Measurements from ENCODE around the gene OR6X1.
"Not testable (repeated sequence)": the region's sequence is repeated elsewhere in the genome, so short reads cannot be mapped to it uniquely, and the experiment has no call there.

Gene OR6X1

GRCh38 chr11:123751781-123752180 lies 2.5 kb downstream of the OR6X1 start:
- DNase-seq: no peak

- not testable (repeated sequence) for DNase-seq
Observed at GRCh38 chr11:123748349-123748748, 6.0 kb downstream of the OR6X1 start.

- DNase-seq: no peak
Observed at GRCh38 chr11:123745764-123746451, 8.4 kb downstream of the OR6X1 start.

GRCh38 chr11:123742724-123743120 lies 11.6 kb downstream of the OR6X1 start:
- DNase-seq: no peak

- peak; percentile 30 for DNase-seq
Observed at GRCh38 chr11:123742031-123742723, 12.1 kb downstream of the OR6X1 start.

GRCh38 chr11:123741159-123742030 lies 12.9 kb downstream of the OR6X1 start, which contains the start of gene ZNF202:
Gene ZNF202 (minus strand): TSS chr11:123741660. CDS start chr11:123730888, 10,772 bp downstream.
- DNase-seq: peak; percentile 97

GRCh38 chr11:123740787-123741158 lies 13.5 kb downstream of the OR6X1 start:
- peak; percentile 43 for DNase-seq

- no peak for DNase-seq
Observed at GRCh38 chr11:123738374-123738773, 15.9 kb downstream of the OR6X1 start.

- DNase-seq: no peak
Observed at GRCh38 chr11:123736769-123737168, 17.5 kb downstream of the OR6X1 start.

GRCh38 chr11:123729602-123730001 lies 24.7 kb downstream of the OR6X1 start:
- DNase-seq: no peak

GRCh38 chr11:123725995-123726655 lies 28.2 kb downstream of the OR6X1 start:
- no peak for DNase-seq

- DNase-seq: no peak
Observed at GRCh38 chr11:123719452-123719851, 34.9 kb downstream of the OR6X1 start.

GRCh38 chr11:123718469-123718868 lies 35.8 kb downstream of the OR6X1 start:
- peak; percentile 72 for DNase-seq

- no peak for DNase-seq
Observed at GRCh38 chr11:123718063-123718462, 36.3 kb downstream of the OR6X1 start.

GRCh38 chr11:123712627-123713026 lies 41.7 kb downstream of the OR6X1 start:
- DNase-seq: not testable (repeated sequence)

GRCh38 chr11:123707606-123708205 lies 46.6 kb downstream of the OR6X1 start:
- DNase-seq: peak; percentile 79

GRCh38 chr11:123707206-123707605 lies 47.1 kb downstream of the OR6X1 start:
- DNase-seq: no peak

- no peak for DNase-seq
Observed at GRCh38 chr11:123704341-123704740, 50.0 kb downstream of the OR6X1 start.
